Measurements from ENCODE around the gene TOP1. TPM values are rescaled to one million over a fixed set of nuclear protein-coding genes. Genes with fewer than 3 reads are reported as not detected.

The TOP1 gene
- total RNA-seq, 1 experiment from 2014 or later, result 144 TPM

GRCh38 chr20:41004531-41005360 is 23.9 kb upstream of the TOP1 start:
- peaks cover 44% of the 10 kb centered on the region for H3K4me1 ChIP-seq
- no TSS peak for BruUV-seq (replicated peaks)
- H3K36me3 ChIP-seq (ENCODE audit: control insufficient read depth, insufficient read depth, low read length), result no peaks in the 10 kb centered on the region
- no peak overlapping the region for H3K4me3 ChIP-seq (ENCODE audit: low read depth, low read length)
- peaks cover 20% of the 10 kb centered on the region for H3K9me3 ChIP-seq
- H3K27ac Mint-ChIP-seq (ENCODE audit: unreplicated experiment), result peak overlapping the region; percentile 89
- peaks cover 13% of the 10 kb centered on the region for H3K9me3 Mint-ChIP-seq (ENCODE audit: unreplicated experiment)
- H3K36me3 Mint-ChIP-seq (ENCODE audit: insufficient read depth, unreplicated experiment), result peaks cover 23% of the 10 kb centered on the region
- TF ChIP-seq CTCF (IDR thresholded peaks at IDR 0.05; ENCODE audit: insufficient read depth in 1 of 2, low read depth in 1 of 2, low read length in 1 of 2, severe bottlenecking in 1 of 2, unreplicated experiment in 1 of 2), result no peak
- intact Hi-C loops (cut with micrococcal nuclease; ENCODE audit: unreplicated experiment), result no loop called here
- DNase-seq, result no peak
- no peaks in the 10 kb centered on the region for H3K27me3 Mint-ChIP-seq (ENCODE audit: insufficient read depth, unreplicated experiment)
- no peak overlapping the region for H3K4me3 Mint-ChIP-seq (ENCODE audit: unreplicated experiment)
- CTCF ChIA-PET, result interaction anchor here (0.7 to 1.9 kb wide), 2 partner anchors 13 to 14 kb away, joined by 3 to 5 read pairs; no protein-coding TSS in a partner anchor
- POLR2A ChIA-PET, result no interaction called here
- no peaks in the 10 kb centered on the region for H3K27me3 ChIP-seq (replicated peaks; ENCODE audit: control insufficient read depth, insufficient read depth, low read length)
- H3K4me1 Mint-ChIP-seq (ENCODE audit: low read depth, unreplicated experiment), result peaks cover 47% of the 10 kb centered on the region

GRCh38 chr20:41005361-41005729 is 23.3 kb upstream of the TOP1 start:
- H3K27me3 Mint-ChIP-seq (ENCODE audit: insufficient read depth, unreplicated experiment), result no peaks in the 10 kb centered on the region
- POLR2A ChIA-PET, result no interaction called here
- H3K4me3 Mint-ChIP-seq (ENCODE audit: unreplicated experiment), result no peak overlapping the region
- Histone ChIP-seq H3K36me3 (ENCODE audit: control insufficient read depth, insufficient read depth, low read length) (no peaks in the 10 kb centered on the region), H3K9me3 (peaks cover 20% of the 10 kb centered on the region), H3K4me3 (ENCODE audit: low read depth, low read length) (no peak overlapping the region), H3K4me1 (peaks cover 50% of the 10 kb centered on the region), H3K27me3 (replicated peaks; ENCODE audit: control insufficient read depth, insufficient read depth, low read length) (no peaks in the 10 kb centered on the region)
- peaks cover 28% of the 10 kb centered on the region for H3K36me3 Mint-ChIP-seq (ENCODE audit: insufficient read depth, unreplicated experiment)
- TF ChIP-seq CTCF (IDR thresholded peaks at IDR 0.05; ENCODE audit: insufficient read depth in 1 of 2, low read depth in 1 of 2, low read length in 1 of 2, severe bottlenecking in 1 of 2, unreplicated experiment in 1 of 2), result no peak
- H3K27ac Mint-ChIP-seq (ENCODE audit: unreplicated experiment), result peak overlapping the region; percentile 89
- no TSS peak for BruUV-seq (replicated peaks)
- no peak for DNase-seq
- CTCF ChIA-PET, result interaction anchor here (0.5 to 1.9 kb wide), 3 partner anchors 12 to 335 kb away, joined by 3 to 6 read pairs (median 5); no protein-coding TSS in a partner anchor
- H3K4me1 Mint-ChIP-seq (ENCODE audit: low read depth, unreplicated experiment), result peaks cover 53% of the 10 kb centered on the region
- intact Hi-C loops (cut with micrococcal nuclease; ENCODE audit: unreplicated experiment), result no loop called here
- peaks cover 13% of the 10 kb centered on the region for H3K9me3 Mint-ChIP-seq (ENCODE audit: unreplicated experiment)

- CTCF ChIA-PET, result interaction anchor here (1.9 kb wide), 1 partner anchor 16 kb away, joined by 5 read pairs; no protein-coding TSS in a partner anchor
- no peak for DNase-seq
- Histone ChIP-seq H3K4me3 (ENCODE audit: low read depth, low read length) (no peak overlapping the region), H3K9me3 (peaks cover 20% of the 10 kb centered on the region), H3K4me1 (peaks cover 60% of the 10 kb centered on the region), H3K36me3 (ENCODE audit: control insufficient read depth, insufficient read depth, low read length) (no peaks in the 10 kb centered on the region), H3K27me3 (replicated peaks; ENCODE audit: control insufficient read depth, insufficient read depth, low read length) (no peaks in the 10 kb centered on the region)
- intact Hi-C loops (cut with micrococcal nuclease; ENCODE audit: unreplicated experiment), result no loop called here
- no peak overlapping the region for H3K4me3 Mint-ChIP-seq (ENCODE audit: unreplicated experiment)
- POLR2A ChIA-PET, result interaction anchor here (0.6 kb wide), 1 partner anchor 22 kb away, joined by 3 read pairs; no protein-coding TSS in a partner anchor
- peaks cover 28% of the 10 kb centered on the region for H3K36me3 Mint-ChIP-seq (ENCODE audit: insufficient read depth, unreplicated experiment)
- BruUV-seq (replicated peaks), result no TSS peak
- peaks cover 55% of the 10 kb centered on the region for H3K4me1 Mint-ChIP-seq (ENCODE audit: low read depth, unreplicated experiment)
- no peak overlapping the region for H3K27ac Mint-ChIP-seq (ENCODE audit: unreplicated experiment)
- TF ChIP-seq CTCF (IDR thresholded peaks at IDR 0.05; ENCODE audit: insufficient read depth in 1 of 2, low read depth in 1 of 2, low read length in 1 of 2, severe bottlenecking in 1 of 2, unreplicated experiment in 1 of 2), result no peak
- H3K9me3 Mint-ChIP-seq (ENCODE audit: unreplicated experiment), result peaks cover 13% of the 10 kb centered on the region
- no peaks in the 10 kb centered on the region for H3K27me3 Mint-ChIP-seq (ENCODE audit: insufficient read depth, unreplicated experiment)
Observed at GRCh38 chr20:41006126-41006935, 22.3 kb upstream of the TOP1 start.
